Mucosa of stomach (tissue), 1 donor: Measurements from ENCODE around the gene BTN3A1.
"Not testable (repeated sequence)": the region's sequence is repeated elsewhere in the genome, so short reads cannot be mapped to it uniquely, and the experiment has no call there.

Source experiments
- H3K27me3 ChIP-seq: one replicate; pipeline ENCODE4 v1.7.0; 2013; ENCODE audit warnings: mild to moderate bottlenecking, low read length; ENCODE audit not compliant: control insufficient read depth, insufficient read depth
- H3K36me3 ChIP-seq: one replicate; pipeline ENCODE4 v1.7.0; 2013; ENCODE audit warnings: low read length; ENCODE audit not compliant: control insufficient read depth, insufficient read depth
- H3K4me1 ChIP-seq: one replicate; pipeline ENCODE4 v1.7.0; 2013; ENCODE audit warnings: mild to moderate bottlenecking, low read length; ENCODE audit not compliant: control insufficient read depth, insufficient read depth
- H3K4me3 ChIP-seq: one replicate; pipeline ENCODE4 v1.7.0; 2013; ENCODE audit warnings: low read length
- H3K9ac ChIP-seq: one replicate; pipeline ENCODE4 v1.7.0; 2013; ENCODE audit warnings: mild to moderate bottlenecking, low read length, moderate library complexity
- H3K9me3 ChIP-seq: one replicate; pipeline ENCODE4 v1.7.0; 2013; ENCODE audit warnings: mild to moderate bottlenecking, low read length, moderate library complexity; ENCODE audit not compliant: control insufficient read depth
- donor health status: Pancreatic carcinoma.

Gene BTN3A1

GRCh38 chr6:26401389-26401986 lies 587 bp upstream of the BTN3A1 start:
- Histone ChIP-seq H3K4me3 (peak overlapping the region; percentile 83), H3K9ac (peak overlapping the region; percentile 87), H3K9me3 (no peaks in the 10 kb centered on the region), H3K27me3 (no peaks in the 10 kb centered on the region), H3K36me3 (no peaks in the 10 kb centered on the region), H3K4me1 (peaks cover 8% of the 10 kb centered on the region)

- Histone ChIP-seq H3K4me1 (peaks cover 8% of the 10 kb centered on the region), H3K4me3 (no peak overlapping the region), H3K27me3 (no peaks in the 10 kb centered on the region), H3K36me3 (no peaks in the 10 kb centered on the region), H3K9ac (no peak overlapping the region), H3K9me3 (no peaks in the 10 kb centered on the region)
These were observed 1.8 kb downstream of the BTN3A1 start for GRCh38 chr6:26403893-26404292.

GRCh38 chr6:26404546-26404945 lies 2.5 kb downstream of the BTN3A1 start:
- Histone ChIP-seq H3K4me3 (no peak overlapping the region), H3K36me3 (no peaks in the 10 kb centered on the region), H3K27me3 (no peaks in the 10 kb centered on the region), H3K9me3 (no peaks in the 10 kb centered on the region), H3K9ac (no peak overlapping the region), H3K4me1 (peaks cover 8% of the 10 kb centered on the region)

GRCh38 chr6:26408828-26409730 lies 7.0 kb downstream of the BTN3A1 start:
- Histone ChIP-seq H3K9me3 (no peaks in the 10 kb centered on the region), H3K27me3 (no peaks in the 10 kb centered on the region), H3K4me1 (peaks cover 8% of the 10 kb centered on the region), H3K36me3 (no peaks in the 10 kb centered on the region), H3K4me3 (no peak overlapping the region), H3K9ac (no peak overlapping the region)

GRCh38 chr6:26411751-26412150 lies 9.7 kb downstream of the BTN3A1 start:
- no peaks in the 10 kb centered on the region for H3K9me3 ChIP-seq
- no peak overlapping the region for H3K4me3 ChIP-seq
- H3K27me3 ChIP-seq = no peaks in the 10 kb centered on the region
- H3K9ac ChIP-seq = no peak overlapping the region
- H3K36me3 ChIP-seq = no peaks in the 10 kb centered on the region
- no peaks in the 10 kb centered on the region for H3K4me1 ChIP-seq

- Histone ChIP-seq H3K27me3 (no peaks in the 10 kb centered on the region), H3K36me3 (no peaks in the 10 kb centered on the region), H3K4me3 (no peak overlapping the region), H3K9ac (no peak overlapping the region), H3K9me3 (no peaks in the 10 kb centered on the region), H3K4me1 (no peaks in the 10 kb centered on the region)
These were observed 10.2 kb downstream of the BTN3A1 start for GRCh38 chr6:26412228-26412627.

- H3K9me3 ChIP-seq = no peaks in the 10 kb centered on the region
- H3K36me3 ChIP-seq = no peaks in the 10 kb centered on the region
- H3K9ac ChIP-seq = no peak overlapping the region
- no peaks in the 10 kb centered on the region for H3K4me1 ChIP-seq
- H3K4me3 ChIP-seq = no peak overlapping the region
- H3K27me3 ChIP-seq = no peaks in the 10 kb centered on the region
These were observed 10.9 kb downstream of the BTN3A1 start for GRCh38 chr6:26412954-26413353.

GRCh38 chr6:26414281-26414680 lies 12.2 kb downstream of the BTN3A1 start:
- no peaks in the 10 kb centered on the region for H3K4me1 ChIP-seq
- no peaks in the 10 kb centered on the region for H3K9me3 ChIP-seq
- no peak overlapping the region for H3K9ac ChIP-seq
- H3K27me3 ChIP-seq = no peaks in the 10 kb centered on the region
- H3K4me3 ChIP-seq = no peak overlapping the region
- H3K36me3 ChIP-seq = no peaks in the 10 kb centered on the region

- Histone ChIP-seq H3K36me3 (no peaks in the 10 kb centered on the region), H3K9me3 (no peaks in the 10 kb centered on the region), H3K9ac (no peak overlapping the region), H3K4me1 (no peaks in the 10 kb centered on the region), H3K4me3 (no peak overlapping the region), H3K27me3 (no peaks in the 10 kb centered on the region)
These were observed 13.1 kb downstream of the BTN3A1 start for GRCh38 chr6:26415036-26415614.

GRCh38 chr6:26415791-26416190 lies 13.7 kb downstream of the BTN3A1 start:
- no peaks in the 10 kb centered on the region for H3K9me3 ChIP-seq

GRCh38 chr6:26416288-26416687 lies 14.2 kb downstream of the BTN3A1 start:
- no peaks in the 10 kb centered on the region for H3K27me3 ChIP-seq
- no peaks in the 10 kb centered on the region for H3K9me3 ChIP-seq
- no peaks in the 10 kb centered on the region for H3K36me3 ChIP-seq
- H3K4me1 ChIP-seq = no peaks in the 10 kb centered on the region
- no peak overlapping the region for H3K4me3 ChIP-seq
- H3K9ac ChIP-seq = no peak overlapping the region

More at GRCh38 chr6:26415791-26416190, 13.7 kb downstream of the BTN3A1 start:
- H3K4me3 ChIP-seq = no peak overlapping the region
- H3K36me3 ChIP-seq = no peaks in the 10 kb centered on the region
- no peaks in the 10 kb centered on the region for H3K4me1 ChIP-seq
- no peaks in the 10 kb centered on the region for H3K27me3 ChIP-seq
- no peak overlapping the region for H3K9ac ChIP-seq

GRCh38 chr6:26418077-26418476 lies 16.0 kb downstream of the BTN3A1 start:
- not testable (repeated sequence) for H3K27me3 ChIP-seq, H3K9ac ChIP-seq, H3K4me3 ChIP-seq, H3K4me1 ChIP-seq, H3K9me3 ChIP-seq, H3K36me3 ChIP-seq
